Activated naive CD4-positive, alpha-beta T cell treated with anti-CD3 and anti-CD28 coated beads, Interleukin-2, amount 50 U/mL, for 16 hours (primary cell): ENCODE measurements around the gene SFXN2.
"Not testable (repeated sequence)": the region's sequence is repeated elsewhere in the genome, so short reads cannot be mapped to it uniquely, and the experiment has no call there.

Source experiments
- DNase-seq: peaks from one replicate; pipeline ENCODE4 v3.0.0-alpha.2; 2020

The SFXN2 gene

DNA sequence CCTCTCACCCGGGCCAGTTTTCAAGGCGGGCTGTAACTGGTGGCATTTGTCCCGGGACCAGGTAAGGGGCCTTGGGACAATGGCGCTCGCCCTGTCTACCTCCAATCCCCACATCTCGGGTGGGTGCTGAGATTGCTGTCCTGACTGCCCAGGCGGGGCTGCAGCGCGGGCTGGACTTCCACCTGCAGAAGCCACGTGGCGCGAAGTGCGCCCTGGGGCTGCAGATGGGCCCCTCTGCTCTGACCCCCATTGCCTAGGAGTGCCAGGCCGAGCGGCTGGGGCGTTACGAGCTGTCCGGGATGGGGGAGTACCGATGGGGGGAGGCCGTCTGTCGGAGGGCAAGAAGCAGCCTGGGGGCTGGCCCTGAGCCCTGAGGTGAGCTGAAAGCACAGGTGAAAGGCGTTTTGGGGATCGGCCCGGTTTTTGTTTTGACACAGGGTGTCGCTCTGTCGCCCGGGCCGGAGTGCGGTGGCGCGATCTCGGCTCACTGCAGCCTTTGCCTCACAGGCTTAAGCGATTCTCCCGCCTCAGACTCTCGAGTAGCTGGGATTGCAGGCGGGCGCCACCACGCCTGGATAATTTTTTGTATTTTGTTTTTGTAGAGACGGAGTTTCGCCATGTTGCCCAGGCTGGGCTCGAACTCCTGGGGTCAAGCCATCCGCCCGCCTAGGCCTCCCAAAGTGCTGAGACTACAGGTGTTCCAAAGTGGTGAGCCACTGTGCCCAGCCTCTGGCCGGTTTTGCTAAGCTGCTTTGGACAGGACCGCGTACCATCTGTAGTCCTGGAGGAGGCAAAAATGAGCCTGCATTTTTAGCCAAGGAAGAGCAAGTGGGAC is at the start of gene SFXN2:
TSS of gene SFXN2 (plus strand) at position 16 of the 835 bp plus-strand sequence. CDS start 12,001 bp downstream, outside the sequence.
- peak; percentile 57 for DNase-seq

DNA sequence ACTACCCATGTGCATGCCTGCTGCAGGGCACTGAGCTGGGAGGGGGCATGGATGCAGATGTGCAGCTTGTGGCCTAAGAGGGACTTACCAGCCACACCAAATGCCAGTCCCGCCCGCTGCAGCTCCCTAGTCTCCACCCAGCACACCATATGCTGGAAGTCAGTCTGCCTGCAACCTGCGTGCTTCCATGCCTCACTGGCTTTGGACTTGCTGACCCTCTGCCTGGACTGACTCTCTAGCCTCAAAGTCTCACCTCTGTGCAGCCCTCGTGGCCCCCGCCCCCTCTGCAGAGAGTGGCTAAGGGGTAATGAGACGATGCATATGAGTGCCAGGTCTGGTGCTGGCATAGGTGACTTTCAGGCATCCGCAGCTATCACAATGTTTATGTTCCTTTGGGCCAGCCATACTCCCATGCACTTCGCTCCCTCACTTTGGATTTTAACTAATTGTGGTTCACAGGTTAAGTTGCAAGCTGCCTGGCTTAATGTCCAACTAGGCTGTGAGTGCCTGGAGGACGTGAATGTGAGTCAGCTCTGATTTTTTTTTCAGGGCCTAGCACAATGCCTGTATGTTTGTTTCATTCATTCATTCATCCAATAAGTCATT is 48.4 kb upstream of the SFXN2 start:
- DNase-seq, result no peak

- DNase-seq, result not testable (repeated sequence)
These were observed 47.0 kb upstream of the SFXN2 start for GRCh38 chr10:102667411-102667810.

DNA sequence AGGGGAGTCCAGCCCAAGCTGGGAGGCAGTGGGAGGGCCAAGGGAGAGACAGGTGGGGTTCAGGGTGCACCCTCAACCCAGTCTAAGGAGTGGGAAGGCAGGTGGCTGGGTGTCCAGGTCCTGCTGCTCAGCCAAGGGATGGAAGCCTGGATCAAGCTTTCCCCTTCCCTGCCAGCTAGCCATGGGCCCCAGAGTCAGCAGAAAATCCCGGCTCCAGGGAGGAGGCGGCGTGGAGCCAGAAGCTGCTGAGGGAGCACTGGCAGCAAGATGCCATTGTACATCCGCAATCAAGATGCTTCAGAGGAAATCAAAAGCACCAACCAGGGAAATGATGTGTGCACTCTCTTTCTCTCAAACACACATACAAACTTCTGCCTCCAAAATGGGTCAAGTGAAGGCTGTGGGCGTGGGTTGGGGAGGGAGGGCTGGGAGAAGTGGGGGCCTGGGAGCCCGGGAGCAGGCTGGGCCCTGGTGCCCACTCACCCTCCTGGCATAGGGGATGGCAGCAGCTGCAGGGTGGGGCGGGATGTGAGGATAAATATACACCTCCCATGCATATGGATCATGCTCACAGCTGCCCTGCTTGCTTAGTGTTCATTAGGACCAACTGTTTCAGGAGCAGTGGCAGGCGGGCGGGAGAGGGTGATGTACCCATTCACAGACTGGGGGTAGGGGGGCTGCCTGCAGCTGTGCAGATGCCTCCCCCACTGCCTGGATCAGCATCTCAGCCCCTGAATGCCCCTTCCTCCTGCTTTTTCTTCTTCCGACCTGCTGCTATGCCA is 45.9 kb upstream of the SFXN2 start:
- no peak for DNase-seq

DNA sequence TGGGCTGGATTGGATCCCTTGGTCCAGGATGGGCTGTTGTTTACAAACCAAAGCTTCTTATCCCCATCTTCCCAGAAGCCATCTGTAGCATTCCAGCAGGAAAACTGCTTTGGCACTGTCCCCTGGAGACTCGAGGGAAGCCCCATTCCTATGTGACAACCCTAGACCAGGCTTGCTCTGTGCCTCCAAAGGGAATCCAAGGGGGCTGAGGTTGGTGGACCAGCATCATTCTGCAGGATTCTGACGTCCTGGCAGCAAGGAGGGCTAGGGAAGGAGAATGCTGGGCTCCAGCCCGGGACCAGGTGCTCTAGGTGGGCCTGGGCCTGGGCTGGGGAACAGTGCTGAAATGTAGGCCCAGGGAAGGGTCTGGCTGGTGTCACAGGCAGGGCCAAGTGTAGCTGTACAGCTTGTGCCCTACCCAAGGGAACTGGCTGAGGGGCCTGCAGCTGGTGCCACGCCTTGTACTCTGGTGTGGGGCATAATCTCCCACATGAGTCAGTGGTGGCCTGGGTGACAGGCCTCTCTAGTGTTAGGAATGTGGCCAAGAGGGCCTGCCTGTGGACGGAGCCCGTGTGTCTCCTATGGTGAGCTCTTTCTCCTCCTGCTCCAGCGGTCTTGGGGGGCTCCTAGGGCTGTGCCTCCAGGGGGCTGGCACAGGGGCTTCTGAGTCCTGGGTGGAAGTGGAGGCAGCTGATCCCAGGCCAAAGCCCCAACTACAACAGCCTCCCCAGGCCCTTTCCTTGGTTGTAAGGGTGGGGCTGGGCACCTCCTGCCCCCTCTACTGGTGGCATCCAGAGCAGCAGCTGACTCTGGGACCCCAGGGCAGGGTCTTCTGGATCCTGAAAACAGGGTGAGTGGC is 45.0 kb upstream of the SFXN2 start:
- no peak for DNase-seq

- no peak for DNase-seq
These were observed 44.3 kb upstream of the SFXN2 start for GRCh38 chr10:102670065-102670670.

- DNase-seq, result no peak
These were observed 43.5 kb upstream of the SFXN2 start for GRCh38 chr10:102670871-102671434.

- no peak for DNase-seq
These were observed 41.1 kb upstream of the SFXN2 start for GRCh38 chr10:102673236-102673818.

DNA sequence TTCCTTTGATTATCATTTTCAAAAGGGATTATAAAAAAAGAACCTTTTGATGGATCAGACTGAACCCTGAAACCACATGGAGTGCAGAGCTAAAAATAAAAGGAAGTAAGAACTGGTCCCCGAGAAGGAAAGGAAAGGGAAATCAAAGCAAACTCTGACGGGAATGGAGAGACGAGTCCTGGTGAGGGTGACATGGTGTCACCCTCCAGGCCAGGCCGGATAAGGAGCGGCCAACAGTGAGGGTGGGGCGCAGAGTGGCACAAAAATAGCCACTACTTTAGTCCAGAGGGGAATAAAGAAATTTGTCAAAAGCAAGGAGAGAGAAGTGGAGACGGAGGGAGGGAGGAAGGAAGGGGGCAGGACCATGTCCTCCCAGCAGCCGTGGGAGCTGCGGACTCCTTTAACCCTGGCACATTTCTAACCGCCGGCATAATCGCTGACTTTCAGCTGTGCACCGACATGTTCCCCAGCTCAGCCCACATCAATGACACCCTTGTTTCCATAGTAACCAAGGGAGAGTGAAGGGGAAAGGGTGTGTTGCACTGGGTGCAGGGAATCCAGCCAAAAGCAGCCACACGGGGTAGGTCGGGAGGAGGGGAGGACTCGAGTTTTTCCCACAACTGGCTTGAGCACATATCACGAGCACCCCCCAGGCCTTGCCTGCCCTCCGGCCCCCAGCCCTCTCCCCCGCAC is 40.5 kb upstream of the SFXN2 start:
- peak; percentile 58 for DNase-seq

- no peak for DNase-seq
These were observed 39.9 kb upstream of the SFXN2 start for GRCh38 chr10:102674566-102674965.

GRCh38 chr10:102675011-102675665 is 39.3 kb upstream of the SFXN2 start:
- no peak for DNase-seq

DNA sequence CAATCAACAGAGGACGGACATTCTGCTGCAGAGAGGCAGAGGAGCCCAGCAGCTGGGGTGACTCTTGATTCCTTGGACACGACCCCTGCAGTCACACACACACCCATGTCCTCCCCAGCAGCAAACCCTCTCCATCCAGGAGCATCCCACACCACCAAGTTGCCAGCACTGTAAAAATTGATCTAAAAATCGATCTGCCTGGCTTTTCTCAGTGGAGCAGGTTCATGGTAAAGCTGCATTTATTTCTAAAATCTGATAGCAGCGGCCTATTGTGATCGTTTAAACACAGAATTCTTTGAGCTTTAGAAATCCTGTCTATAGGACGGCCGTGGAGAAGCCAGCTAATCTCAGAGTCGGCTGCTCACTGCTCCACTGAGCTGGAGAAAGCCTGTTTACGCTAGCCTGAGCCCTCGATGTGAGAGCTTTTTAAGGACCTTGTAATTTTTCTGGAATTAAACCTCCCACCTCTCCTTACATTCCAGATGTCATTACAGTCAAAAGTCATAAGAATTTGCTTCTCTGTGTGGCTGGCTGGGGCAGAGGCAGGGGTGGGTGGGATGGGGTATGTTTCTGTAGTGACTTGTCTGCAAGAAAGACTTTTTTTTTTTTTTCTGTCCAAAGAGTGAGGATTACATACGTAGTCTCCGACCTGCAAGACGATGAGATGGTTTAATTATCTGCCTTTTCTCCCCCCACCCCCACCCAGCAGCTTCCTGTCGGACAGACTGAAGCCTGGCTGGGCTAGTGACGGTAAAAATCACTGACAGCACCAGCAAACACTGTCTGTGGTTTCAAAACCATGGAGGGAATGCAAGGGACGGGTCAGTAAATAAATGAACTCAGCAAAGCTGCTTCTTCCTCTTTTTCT is 38.5 kb upstream of the SFXN2 start:
- DNase-seq, result no peak

DNA sequence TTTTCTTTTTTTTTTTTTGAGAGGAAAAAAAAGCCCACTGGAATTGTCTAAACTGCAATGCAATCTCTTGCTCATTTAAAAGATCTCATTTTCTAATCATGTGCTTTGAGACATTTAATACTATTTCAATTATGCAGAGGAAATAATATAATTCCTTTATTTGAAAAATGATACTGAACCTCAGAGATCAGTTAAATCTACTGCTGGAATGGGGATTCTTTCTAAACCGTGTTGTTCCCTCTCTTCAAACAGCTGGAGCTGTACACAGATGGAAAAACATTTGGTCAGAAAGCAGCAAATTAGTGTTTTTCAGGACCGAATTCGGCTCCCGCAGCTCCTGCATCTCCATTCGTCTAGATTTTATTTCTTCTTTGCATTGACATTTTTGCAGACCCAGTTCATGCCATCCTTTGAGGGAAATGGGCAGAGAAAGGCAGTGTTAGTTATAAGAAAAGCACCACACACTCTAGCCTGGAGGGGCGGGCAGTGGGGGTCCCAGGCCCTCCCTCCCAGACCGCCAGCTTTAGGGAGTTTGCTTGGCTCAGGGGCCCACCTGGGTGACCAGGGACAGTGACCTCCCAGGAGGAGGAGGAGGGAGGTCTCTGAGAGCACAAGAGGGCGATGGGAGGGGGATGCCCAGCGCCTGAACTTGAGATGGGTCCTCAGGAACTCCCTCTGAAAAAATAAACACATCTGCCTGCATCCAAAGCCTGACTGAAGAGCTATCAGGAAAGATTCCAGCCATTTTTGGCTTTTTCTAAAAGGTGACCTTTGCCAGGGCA is 37.7 kb upstream of the SFXN2 start:
- no peak for DNase-seq

DNA sequence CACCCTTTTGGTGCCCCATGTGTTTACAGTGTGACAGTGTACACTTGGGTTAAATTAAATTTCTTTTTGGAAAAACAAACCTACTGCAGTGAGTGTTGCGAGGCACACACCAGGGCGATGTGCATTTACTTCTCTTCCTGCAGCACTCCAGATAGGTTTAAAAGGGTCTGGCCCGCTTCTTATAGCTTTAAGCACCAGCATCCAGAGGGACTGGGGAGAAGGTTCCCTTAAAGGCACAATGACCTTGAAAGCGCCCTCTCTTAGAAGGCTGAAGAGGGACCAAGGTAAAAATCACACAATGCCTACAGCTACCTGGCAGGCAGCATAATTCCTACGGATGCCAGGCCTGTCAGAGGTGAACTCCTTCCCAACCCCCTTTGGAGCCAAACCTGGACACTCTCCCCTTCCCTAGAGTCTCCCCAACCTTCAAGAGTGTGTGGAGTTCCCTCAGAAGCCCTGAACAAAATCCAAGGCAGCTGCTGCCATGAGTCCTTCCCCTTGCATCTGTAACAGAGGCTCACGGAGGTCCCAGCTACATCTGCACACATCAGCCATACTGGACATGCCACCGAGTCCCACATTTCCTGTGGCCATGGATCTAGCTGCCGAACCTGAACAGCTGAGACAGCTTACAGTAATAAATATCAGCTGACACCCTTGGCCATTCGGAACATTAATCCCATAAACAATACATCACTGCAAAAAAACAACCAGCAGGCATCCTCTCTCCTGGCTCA is 36.9 kb upstream of the SFXN2 start:
- DNase-seq, result no peak

DNA sequence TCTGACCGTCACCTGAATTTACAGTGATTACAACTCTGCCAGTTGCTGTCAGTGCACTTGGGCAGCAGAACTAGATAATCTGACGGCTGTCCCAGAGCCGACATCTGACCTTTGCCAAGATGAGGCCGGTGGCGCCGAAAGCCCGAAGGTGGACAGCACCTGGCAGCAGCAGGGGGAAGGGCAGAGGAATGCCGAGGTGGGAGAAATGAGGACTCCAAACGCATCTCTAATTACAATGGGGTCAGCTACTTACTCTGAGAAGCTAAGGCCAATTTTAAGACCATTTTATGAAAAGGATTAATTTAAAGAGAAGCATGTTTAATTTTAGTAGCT is 36.4 kb upstream of the SFXN2 start:
- no peak for DNase-seq

GRCh38 chr10:102678842-102679289 is 35.6 kb upstream of the SFXN2 start:
- no peak for DNase-seq

DNA sequence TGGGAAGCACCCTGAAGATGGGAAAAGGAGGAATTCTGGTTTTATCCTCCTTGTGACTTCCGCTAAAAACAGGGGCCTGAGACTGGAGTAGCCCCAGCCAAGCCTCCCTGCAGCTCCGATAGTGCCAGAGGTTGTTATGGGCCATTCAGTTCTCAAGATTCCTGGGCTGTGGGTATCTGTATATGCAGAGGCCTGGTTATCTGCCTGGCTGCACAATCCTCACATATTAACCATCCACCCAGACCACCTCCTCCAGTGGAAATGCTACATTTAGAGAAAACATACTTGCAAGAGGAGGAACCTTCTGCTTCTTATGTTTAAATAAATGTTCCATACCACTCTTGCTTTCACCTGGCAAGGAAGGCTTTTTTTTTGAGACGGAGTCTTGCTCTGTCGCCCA is 34.8 kb upstream of the SFXN2 start:
- no peak for DNase-seq

GRCh38 chr10:102681696-102682095 is 32.7 kb upstream of the SFXN2 start:
- no peak for DNase-seq
